HG02763 (cell line): ENCODE results near the gene ADAMTS2.

Source experiments
- ATAC-seq: cut with Tn5 transposase; IDR thresholded peaks from one replicate; pipeline ENCODE4 v1.9.1; 2021; ENCODE audit warnings: mild to moderate bottlenecking, moderate library complexity; ENCODE audit not compliant: unreplicated experiment

Gene ADAMTS2

DNA sequence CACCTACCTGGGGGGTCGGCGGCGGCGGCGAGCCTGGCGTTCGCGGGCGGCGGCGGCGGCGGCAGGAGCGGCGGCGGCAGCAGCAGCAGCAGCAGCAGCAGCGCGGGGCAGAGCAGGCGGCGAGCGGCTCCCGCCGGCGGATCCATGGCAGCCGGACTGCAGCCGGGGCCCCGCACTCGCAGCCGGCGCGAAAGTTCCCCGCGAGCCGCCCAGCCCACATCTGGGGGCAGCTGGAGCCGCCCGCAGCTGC is 153 bp downstream of the ADAMTS2 start:
- no peak for ATAC-seq

- no peak for ATAC-seq
Observed at GRCh38 chr5:179344431-179345182, 654 bp downstream of the ADAMTS2 start.

GRCh38 chr5:179343719-179344430 is 1.4 kb downstream of the ADAMTS2 start:
- no peak for ATAC-seq

DNA sequence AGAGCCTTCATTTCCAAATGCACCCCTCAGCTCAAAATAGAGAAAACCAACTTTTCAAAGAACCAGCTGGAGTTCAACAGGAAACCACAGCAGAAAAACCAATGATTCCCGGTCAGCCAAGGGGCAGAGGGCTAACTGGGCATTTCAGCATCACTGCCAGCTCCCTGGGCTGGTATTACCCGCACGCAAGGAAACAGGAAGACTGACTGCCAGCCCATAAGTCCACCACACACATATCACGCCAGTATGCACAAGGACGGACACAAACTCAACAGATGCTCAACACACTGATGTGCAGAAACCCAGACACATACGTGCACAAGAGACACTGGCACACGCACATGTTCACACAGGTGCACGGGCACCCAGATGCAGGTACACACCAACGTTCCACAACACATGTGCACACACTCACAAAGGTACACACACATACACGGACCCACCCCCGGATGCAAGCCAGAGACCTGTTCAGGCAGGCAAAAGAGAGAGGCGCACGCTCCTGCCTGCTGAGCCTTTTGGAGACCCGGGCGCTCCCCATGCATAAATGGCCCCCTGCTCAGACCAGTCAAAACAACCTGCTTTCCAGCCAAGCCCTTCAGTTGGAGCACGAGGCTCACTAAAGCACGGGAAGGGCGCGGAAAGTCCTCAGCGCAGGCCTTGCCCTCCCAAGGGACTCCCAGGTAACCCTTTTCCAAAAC is 2.1 kb downstream of the ADAMTS2 start:
- no peak for ATAC-seq

- ATAC-seq = no peak
Observed at GRCh38 chr5:179342577-179342976, 2.7 kb downstream of the ADAMTS2 start.

DNA sequence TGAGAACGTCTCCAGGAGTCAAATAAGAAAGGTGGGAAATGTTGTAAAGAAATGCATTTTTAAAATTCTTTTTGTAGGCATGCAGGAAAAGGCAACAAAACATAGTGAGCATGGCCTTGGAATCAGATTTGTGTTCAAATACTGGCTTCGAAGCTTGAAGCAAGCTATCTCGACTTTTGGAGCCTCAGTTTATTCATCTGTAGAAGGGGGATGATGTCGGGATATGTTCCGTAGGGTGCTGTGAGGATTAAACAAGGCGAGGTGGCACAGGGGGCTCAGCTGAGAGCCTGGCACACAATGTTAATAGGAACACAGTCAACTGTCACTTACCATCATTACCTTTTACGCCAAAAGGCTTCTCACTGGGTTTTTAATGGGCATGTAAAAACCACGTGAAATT is 4.8 kb downstream of the ADAMTS2 start:
- ATAC-seq = no peak

DNA sequence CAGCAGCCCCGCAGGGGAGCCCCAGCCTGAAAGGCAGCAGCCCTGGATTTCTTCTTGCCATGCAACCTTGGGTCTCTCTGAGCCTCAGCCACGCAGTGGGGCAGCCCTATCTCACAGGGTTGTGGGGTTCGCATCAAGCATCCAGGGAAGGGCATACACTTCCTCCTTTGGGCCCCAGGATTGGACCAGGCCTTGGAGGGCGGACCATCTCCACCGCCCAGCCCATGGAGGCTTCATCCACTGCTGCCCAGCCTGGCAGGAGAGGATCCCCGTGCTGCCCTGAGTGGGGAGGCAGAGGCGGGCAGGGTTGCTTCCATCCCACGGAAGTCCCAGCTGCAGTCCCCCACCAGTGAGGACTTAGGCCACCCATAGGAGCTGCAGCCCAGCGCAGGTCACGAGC is 5.3 kb downstream of the ADAMTS2 start:
- no peak for ATAC-seq

- ATAC-seq = no peak
Observed at GRCh38 chr5:179339081-179339480, 6.2 kb downstream of the ADAMTS2 start.

DNA sequence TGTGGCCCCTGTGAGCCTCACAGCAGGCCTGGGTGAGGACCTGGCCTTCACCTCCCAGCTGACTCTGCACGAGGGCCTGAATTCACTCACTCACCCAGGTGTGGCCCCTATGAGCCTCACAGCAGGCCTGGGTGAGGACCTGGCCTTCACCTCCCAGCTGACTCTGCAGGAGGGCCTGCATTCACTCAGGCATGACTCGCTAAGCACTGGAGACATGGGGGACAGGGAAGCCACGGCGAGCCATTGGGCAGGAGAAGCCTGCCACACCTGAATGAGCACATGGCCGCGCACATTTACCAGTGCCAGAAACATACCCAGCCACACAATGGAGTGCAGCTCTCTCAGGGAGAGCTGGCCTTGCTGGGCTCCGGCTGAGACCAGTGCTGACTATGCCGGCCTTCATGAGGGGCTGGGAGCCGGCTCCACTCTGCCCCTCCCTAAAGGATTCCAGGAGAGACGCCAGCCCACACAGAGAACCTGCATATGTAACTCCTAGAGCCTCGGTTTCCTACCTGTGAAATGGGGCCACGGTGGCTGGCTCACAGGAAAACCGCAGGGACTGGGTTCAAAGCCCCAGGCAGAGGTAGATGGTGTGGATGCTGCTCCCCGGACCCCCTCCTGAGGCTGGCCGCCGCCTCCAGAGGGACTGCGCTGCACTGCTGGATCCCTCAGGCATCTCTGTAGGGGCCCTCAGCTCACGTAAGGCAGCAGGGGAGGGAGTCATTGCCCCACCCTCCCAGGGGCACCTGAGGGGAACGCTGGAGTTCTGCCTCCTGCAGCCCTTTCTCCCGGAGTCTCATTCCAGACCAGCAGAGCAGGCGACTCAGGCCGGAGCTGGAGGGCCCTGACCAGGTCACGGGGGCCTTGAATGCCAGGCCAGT is 7.2 kb downstream of the ADAMTS2 start:
- no peak for ATAC-seq

DNA sequence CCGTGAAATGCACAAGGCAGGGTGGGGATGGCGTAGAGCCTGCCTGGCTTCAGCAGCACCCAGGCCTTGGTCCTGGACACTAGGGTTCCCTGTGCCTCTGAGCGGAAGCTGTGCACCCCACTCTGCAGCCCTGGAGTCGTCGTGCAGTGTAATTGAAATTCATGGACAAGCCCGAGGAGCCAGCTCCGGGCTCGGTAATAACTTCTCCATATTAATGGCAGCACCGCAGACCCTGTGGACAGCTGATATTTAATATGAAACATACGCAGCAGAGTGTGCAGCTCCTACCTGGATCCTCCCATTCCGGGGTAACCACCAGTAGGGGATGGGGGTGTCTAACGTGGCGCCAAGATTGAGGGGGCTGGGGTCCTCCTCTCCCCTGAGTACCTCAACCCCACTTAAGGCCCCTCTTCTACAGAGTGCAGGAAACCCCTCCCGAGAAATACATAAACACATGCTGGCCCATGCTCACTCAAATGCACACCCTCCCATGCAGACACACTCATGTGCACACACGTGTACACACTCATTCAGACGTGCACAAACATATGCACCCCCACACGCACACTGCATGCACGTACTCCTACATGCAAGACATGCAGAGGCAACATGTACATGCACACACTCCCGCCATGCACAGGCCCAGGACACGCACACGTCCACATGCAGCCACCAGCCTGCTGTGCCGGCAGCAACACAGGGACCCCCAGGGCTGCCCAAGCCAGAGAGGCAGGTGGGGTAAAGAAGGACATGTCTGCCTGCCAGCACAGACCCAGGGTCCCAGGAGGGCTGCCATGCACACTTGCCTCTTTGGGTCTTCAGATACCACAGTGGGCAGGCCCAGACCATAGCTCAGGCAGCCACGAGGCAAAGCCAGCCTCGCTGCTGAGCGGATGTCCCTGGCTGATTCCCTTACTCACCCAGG is 8.1 kb downstream of the ADAMTS2 start:
- ATAC-seq = no peak

GRCh38 chr5:179336126-179336870 is 9.0 kb downstream of the ADAMTS2 start:
- ATAC-seq = no peak

- ATAC-seq = no peak
Observed at GRCh38 chr5:179333796-179334761, 11.2 kb downstream of the ADAMTS2 start.

DNA sequence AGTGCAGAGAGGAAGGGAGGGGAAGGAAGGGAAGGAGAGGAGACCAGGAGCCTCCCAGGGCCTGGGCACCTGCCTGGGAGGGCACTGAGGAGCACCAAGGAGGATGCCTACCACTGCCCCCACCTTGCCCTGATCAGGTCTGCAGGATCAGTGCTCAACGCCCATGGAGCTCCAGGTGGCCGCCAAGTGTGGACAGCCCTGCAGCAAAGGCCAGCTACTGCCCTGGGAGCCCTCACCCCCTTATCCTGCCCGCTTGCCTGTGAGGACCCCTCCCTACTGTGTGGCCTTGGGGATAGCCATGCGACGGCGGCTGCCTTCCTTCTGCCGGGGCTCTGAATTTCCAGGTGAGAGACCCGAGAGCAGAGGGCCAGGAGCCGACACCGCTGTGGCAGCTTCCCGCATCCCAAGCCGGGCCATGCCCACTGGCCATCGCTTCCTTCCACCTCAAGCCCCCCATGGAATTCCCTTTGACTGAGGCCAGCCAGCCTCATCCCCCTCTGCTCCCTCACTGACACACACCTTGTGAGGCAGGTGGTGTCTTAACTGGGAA is 12.4 kb downstream of the ADAMTS2 start:
- ATAC-seq = no peak

GRCh38 chr5:179331591-179332375 is 13.5 kb downstream of the ADAMTS2 start:
- ATAC-seq = no peak

- no peak for ATAC-seq
Observed at GRCh38 chr5:179330186-179330900, 14.9 kb downstream of the ADAMTS2 start.

- no peak for ATAC-seq
Observed at GRCh38 chr5:179328291-179328690, 17.0 kb downstream of the ADAMTS2 start.
